WTC11 (cell line): ENCODE results near the gene CARD9.

Experiments
- CREB1 ChIP-seq: sonication (generic); formaldehyde crosslinking; IDR thresholded peaks from 2 replicates; pipeline ENCODE4 v1.8.0; 2023; ENCODE audit warnings: mild to moderate bottlenecking, missing genetic modification reagents
- GRHL2 ChIP-seq: fragments of 250-450 bp; sonication (Bioruptor Pico); IDR thresholded peaks from 2 replicates; pipeline ENCODE4 v1.8.0; 2022; ENCODE audit warnings: mild to moderate bottlenecking, moderate library complexity; ENCODE audit not compliant: insufficient replicate concordance, severe bottlenecking
- RELA ChIP-seq: sonication (generic); formaldehyde crosslinking; IDR thresholded peaks from 2 replicates; pipeline ENCODE4 v1.8.1; 2022; ENCODE audit warnings: missing genetic modification reagents, mild to moderate bottlenecking, borderline replicate concordance
- TEAD4 ChIP-seq: sonication (generic); formaldehyde crosslinking; IDR thresholded peaks from 2 replicates; pipeline ENCODE4 v1.8.0; 2022; ENCODE audit warnings: mild to moderate bottlenecking, missing genetic modification reagents
- TF ChIP-seq, protein P1 (sequence below): sonication (generic); formaldehyde crosslinking; IDR thresholded peaks from 2 replicates; pipeline ENCODE4 v1.8.1; 2023; ENCODE audit warnings: mild to moderate bottlenecking, missing genetic modification reagents, moderate library complexity
- TF ChIP-seq, protein P2 (sequence below): sonication (generic); formaldehyde crosslinking; IDR thresholded peaks from 2 replicates; pipeline ENCODE4 v1.8.1; 2023; ENCODE audit warnings: mild to moderate bottlenecking, missing genetic modification reagents
- TF ChIP-seq, protein P3 (sequence below): fragments of 200-600 bp; IDR thresholded peaks from 2 replicates; pipeline ENCODE4 v1.8.0; 2022; ENCODE audit warnings: antibody characterized with exemption
- TF ChIP-seq, protein P4 (sequence below): sonication (generic); formaldehyde crosslinking; IDR thresholded peaks from 2 replicates; pipeline ENCODE4 v1.8.1; 2022; ENCODE audit warnings: mild to moderate bottlenecking, missing genetic modification reagents, moderate library complexity, borderline replicate concordance

DNA sequence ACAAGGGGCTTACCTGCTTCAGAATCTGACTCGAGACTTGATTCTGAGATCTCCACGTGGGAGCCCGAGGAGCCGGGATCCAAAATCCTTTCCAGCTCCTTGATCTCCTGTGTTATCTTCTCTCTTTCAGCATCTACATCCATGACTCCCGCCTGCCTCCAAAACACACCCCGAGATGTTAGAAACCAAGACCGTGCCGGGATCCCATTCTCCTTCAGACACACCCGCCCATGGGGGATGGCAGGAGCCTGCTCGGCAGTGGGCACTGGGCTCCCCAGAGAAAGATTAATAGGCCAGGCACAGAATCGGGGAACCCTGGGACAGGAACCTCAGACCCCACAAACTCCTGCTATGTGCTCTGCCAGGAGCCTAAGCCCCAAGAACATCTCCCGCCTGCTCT is 24.8 kb upstream of the CARD9 start:
- TF ChIP-seq, protein P1, sequence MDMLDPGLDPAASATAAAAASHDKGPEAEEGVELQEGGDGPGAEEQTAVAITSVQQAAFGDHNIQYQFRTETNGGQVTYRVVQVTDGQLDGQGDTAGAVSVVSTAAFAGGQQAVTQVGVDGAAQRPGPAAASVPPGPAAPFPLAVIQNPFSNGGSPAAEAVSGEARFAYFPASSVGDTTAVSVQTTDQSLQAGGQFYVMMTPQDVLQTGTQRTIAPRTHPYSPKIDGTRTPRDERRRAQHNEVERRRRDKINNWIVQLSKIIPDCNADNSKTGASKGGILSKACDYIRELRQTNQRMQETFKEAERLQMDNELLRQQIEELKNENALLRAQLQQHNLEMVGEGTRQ (CRISPR knock-in tag): no peak
- TF ChIP-seq TEAD4 (no peak), RELA (CRISPR knock-in tag) (no peak), CREB1 (no peak), GRHL2 (CRISPR knock-in tag) (no peak)
- TF ChIP-seq, protein P2, sequence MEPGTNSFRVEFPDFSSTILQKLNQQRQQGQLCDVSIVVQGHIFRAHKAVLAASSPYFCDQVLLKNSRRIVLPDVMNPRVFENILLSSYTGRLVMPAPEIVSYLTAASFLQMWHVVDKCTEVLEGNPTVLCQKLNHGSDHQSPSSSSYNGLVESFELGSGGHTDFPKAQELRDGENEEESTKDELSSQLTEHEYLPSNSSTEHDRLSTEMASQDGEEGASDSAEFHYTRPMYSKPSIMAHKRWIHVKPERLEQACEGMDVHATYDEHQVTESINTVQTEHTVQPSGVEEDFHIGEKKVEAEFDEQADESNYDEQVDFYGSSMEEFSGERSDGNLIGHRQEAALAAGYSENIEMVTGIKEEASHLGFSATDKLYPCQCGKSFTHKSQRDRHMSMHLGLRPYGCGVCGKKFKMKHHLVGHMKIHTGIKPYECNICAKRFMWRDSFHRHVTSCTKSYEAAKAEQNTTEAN (CRISPR knock-in tag): no peak
- TF ChIP-seq, protein P3, sequence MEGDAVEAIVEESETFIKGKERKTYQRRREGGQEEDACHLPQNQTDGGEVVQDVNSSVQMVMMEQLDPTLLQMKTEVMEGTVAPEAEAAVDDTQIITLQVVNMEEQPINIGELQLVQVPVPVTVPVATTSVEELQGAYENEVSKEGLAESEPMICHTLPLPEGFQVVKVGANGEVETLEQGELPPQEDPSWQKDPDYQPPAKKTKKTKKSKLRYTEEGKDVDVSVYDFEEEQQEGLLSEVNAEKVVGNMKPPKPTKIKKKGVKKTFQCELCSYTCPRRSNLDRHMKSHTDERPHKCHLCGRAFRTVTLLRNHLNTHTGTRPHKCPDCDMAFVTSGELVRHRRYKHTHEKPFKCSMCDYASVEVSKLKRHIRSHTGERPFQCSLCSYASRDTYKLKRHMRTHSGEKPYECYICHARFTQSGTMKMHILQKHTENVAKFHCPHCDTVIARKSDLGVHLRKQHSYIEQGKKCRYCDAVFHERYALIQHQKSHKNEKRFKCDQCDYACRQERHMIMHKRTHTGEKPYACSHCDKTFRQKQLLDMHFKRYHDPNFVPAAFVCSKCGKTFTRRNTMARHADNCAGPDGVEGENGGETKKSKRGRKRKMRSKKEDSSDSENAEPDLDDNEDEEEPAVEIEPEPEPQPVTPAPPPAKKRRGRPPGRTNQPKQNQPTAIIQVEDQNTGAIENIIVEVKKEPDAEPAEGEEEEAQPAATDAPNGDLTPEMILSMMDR: no peak
- TF ChIP-seq, protein P4, sequence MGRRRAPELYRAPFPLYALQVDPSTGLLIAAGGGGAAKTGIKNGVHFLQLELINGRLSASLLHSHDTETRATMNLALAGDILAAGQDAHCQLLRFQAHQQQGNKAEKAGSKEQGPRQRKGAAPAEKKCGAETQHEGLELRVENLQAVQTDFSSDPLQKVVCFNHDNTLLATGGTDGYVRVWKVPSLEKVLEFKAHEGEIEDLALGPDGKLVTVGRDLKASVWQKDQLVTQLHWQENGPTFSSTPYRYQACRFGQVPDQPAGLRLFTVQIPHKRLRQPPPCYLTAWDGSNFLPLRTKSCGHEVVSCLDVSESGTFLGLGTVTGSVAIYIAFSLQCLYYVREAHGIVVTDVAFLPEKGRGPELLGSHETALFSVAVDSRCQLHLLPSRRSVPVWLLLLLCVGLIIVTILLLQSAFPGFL (CRISPR knock-in tag): no peak
